GM18873 (cell line): ENCODE data around the gene TBXAS1.
"Not testable (repeated sequence)": the region's sequence is repeated elsewhere in the genome, so short reads cannot be mapped to it uniquely, and the experiment has no call there.

Experiments used
- ATAC-seq: cut with Tn5 transposase; IDR thresholded peaks from one replicate; pipeline ENCODE4 v1.9.1; 2021; ENCODE audit warnings: mild to moderate bottlenecking, moderate library complexity, moderate number of reproducible peaks; ENCODE audit not compliant: unreplicated experiment, low FRiP score

TBXAS1 gene

GRCh38 chr7:139885511-139885910 is 56.4 kb downstream of the TBXAS1 start:
- no peak for ATAC-seq

GRCh38 chr7:139886206-139886605 is 57.1 kb downstream of the TBXAS1 start:
- no peak for ATAC-seq

GRCh38 chr7:139886899-139887298 is 57.8 kb downstream of the TBXAS1 start:
- ATAC-seq = no peak

GRCh38 chr7:139887992-139888481 is 59.0 kb downstream of the TBXAS1 start:
- ATAC-seq = no peak

- no peak for ATAC-seq
Measured at GRCh38 chr7:139889186-139889871, 60.3 kb downstream of the TBXAS1 start.

- no peak for ATAC-seq
Measured at GRCh38 chr7:139893461-139893860, 64.4 kb downstream of the TBXAS1 start.

- ATAC-seq = no peak
Measured at GRCh38 chr7:139893999-139894398, 64.9 kb downstream of the TBXAS1 start.

GRCh38 chr7:139895141-139895829 is 66.2 kb downstream of the TBXAS1 start:
- ATAC-seq = no peak

- no peak for ATAC-seq
Measured at GRCh38 chr7:139896288-139896687, 67.2 kb downstream of the TBXAS1 start.

- ATAC-seq = no peak
Measured at GRCh38 chr7:139896831-139897230, 67.8 kb downstream of the TBXAS1 start.

- no peak for ATAC-seq
Measured at GRCh38 chr7:139897422-139898090, 68.5 kb downstream of the TBXAS1 start.

GRCh38 chr7:139898483-139898882 is 69.4 kb downstream of the TBXAS1 start:
- ATAC-seq = no peak

- ATAC-seq = no peak
Measured at GRCh38 chr7:139899328-139899955, 70.4 kb downstream of the TBXAS1 start.

- no peak for ATAC-seq
Measured at GRCh38 chr7:139900326-139900725, 71.3 kb downstream of the TBXAS1 start.

- no peak for ATAC-seq
Measured at GRCh38 chr7:139901056-139901795, 72.2 kb downstream of the TBXAS1 start.

GRCh38 chr7:139901901-139902300 is 72.8 kb downstream of the TBXAS1 start:
- ATAC-seq = no peak

GRCh38 chr7:139902436-139903102 is 73.5 kb downstream of the TBXAS1 start:
- ATAC-seq = no peak

GRCh38 chr7:139903103-139903477 is 74.0 kb downstream of the TBXAS1 start:
- not testable (repeated sequence) for ATAC-seq

GRCh38 chr7:139906879-139907278 is 77.8 kb downstream of the TBXAS1 start:
- ATAC-seq = no peak

- no peak for ATAC-seq
Measured at GRCh38 chr7:139908792-139909191, 79.7 kb downstream of the TBXAS1 start.
